ENCODE results near the gene IL4.

DNA sequence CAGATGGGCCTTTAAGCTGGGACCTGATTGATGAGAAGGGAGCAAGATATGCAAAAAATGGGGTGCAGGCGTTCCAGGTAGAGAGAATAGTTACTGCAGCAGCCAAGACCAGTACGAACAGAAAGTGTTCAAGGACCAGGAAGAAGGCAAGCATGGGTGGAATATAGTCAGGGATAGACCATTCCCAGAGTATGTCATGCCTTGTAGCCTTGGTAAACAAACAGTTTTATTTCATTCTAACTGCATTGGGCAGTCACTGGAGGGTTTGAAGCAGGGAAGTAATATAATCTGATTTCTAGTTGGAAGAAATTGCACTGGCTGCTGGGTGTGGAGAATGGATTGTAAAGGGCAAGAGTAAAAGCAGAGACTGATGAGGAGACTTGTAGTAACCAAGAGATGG is 46.3 kb upstream of the IL4 start:
- TF ChIP-seq CTCF (IDR thresholded peaks at IDR 0.05; ENCODE audit: poor library complexity) (no peak), EZH2phosphoT487 (IDR thresholded peaks at IDR 0.05; ENCODE audit: low read depth, severe bottlenecking, unreplicated experiment) (no peak)

All from hepatocyte (in vitro differentiated cells).